Measurements from ENCODE around the gene MDH2.
"Not testable (repeated sequence)": the region's sequence is repeated elsewhere in the genome, so short reads cannot be mapped to it uniquely, and the experiment has no call there.

MDH2 gene

DNA sequence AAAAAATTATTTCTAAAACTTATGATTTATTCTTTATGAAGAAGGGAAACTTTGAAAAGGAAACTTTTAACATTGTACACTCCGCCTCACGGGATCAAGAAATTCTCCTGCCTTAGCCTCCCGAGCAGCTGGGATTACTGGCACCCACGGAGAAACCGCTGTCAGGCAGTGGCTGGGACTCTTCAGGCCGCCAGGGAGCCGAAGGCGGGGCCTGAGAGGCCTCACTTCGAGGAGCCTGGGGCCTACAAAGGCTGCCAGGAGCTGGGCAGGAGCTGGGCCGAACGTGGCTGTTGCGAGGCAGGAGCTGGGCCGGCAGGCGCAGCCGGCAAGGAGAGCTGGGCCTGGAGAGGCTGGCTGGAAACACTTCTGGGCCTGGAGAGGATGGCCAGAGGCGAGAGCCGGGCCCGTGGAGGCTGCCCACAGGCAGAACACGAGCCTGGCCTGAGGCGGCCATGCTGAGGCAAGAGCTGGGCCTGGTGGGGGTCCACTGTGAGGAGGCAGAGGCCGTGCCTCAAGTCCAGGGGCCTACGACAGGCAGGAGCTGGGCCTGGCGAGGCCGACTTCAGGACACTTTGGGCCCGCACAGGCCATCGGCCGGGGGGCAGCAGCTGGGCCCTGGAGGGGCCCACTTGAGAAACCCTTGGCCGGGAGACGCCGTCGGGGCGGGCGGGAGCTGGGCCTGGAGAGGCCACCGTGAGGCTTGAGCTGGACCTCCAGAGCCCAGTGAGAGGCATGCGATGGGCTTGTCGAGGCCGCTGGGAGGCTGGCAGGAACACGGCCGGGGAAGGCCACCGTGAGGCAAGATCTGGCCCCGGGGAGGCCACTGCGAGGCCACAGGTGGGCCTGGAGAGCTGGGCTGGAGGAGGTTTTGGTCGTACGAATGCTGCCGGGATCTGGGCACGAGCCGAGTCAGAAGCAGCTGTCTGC lies 23.7 kb downstream of the MDH2 start:
- DNase-seq (ENCODE audit: low read depth): peak; percentile 82

DNA sequence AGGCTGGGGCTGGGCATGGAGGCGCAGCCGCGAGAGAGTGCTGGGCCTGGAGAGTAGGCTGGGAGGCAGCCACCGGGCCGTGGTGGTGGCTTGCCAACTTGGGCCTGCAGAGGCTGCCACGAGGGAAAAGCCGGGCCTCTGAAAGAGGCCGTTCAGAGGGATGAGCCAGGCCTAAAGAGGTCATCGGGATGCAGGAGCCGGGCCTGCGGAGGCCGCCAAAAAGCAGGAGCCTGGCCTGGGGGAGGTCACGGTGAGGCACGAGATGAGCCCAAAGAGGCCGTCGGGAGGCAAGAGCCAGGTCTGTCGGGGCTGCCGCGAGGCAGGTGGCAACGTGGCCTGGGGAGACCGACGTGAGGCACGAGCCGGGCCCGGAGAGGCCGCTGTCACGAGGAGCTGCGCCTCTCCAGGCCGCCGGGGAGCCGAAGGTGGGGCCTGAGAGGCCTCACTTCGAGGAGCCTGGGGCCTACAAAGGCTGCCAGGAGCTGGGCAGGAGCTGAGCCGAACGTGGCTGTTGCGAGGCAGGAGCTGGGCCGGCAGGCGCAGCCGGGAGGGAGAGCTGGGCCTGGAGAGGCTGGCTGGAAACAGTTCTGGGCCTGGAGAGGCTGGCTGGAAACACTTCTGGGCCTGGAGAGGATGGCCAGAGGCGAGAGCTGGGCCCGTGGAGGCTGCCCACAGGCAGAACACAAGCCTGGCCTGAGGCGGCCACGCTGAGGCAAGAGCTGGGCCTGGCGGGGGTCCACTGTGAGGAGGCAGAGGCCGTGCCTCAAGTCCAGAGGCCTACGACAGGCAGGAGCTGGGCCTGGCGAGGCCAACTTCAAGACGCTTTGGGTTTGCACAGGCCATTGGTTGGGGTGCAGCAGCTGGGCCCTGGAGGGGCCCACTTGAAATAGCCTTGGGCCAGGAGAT lies 24.6 kb downstream of the MDH2 start:
- DNase-seq (ENCODE audit: low read depth): no peak

DNA sequence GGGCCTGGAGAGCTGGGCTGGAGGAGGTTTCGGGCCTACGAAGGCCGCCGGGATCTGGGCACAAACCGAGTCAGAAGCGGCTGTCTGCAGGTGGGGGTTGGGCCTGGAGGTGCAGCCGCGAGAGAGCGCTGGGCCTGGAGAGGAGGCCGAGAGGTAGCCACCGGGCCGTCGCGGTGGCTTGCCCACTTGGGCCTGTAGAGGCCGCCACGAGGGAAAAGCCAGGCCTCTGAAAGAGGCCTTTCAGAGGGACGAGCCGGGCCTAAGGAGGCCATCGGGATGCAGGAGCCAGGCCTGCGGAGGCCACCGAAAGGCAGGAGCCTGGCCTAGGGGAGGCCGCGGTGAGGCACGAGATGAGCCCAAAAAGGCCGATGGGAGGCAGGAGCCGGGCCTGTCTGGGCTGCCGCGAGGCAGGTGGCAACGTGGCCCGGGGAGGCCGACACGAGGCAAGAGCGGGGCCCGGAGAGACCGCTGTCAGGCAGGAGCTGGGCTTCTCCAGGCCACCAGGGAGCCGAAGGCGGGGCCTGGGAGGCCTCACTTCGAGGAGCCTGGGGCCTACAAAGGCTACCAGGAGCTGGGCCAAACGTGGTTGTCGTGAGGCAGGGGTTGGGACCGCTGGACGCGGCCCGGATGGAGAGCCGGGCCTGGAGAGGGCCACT lies 25.6 kb downstream of the MDH2 start:
- DNase-seq (ENCODE audit: low read depth): no peak

DNA sequence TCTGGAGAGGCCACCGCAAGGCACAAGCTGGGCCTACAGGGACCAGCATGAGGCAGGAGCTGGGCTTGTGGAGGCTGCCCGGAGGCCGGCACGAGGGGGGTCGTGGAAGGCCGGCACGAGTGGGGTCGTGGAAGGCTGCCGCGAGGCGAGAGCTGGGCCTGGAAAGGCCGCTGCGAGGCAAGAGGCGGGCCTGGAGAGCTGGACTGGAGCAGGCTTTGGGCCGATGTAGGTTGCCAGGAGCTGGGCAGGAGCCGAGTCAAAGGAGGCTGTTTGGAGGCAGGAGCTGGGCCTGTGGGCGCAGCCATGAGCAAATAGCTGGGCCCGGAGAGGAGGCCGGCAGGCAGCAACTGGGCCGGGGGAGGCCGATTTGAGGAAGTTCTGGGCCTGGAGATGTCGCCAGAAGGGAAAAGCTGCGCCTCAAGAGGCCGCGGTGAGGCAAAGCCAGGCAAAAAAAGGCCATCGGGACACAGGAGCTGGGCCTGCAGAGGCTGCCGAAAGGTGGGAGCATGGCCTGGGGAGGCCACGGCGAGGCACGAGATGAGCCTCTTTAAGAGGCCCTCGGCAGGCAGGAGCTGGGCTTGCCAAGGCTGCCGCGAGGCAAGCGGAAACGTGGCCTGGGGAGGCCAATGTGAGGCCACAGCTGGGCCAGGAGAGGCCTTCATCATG lies 26.5 kb downstream of the MDH2 start:
- DNase-seq (ENCODE audit: low read depth): no peak

DNA sequence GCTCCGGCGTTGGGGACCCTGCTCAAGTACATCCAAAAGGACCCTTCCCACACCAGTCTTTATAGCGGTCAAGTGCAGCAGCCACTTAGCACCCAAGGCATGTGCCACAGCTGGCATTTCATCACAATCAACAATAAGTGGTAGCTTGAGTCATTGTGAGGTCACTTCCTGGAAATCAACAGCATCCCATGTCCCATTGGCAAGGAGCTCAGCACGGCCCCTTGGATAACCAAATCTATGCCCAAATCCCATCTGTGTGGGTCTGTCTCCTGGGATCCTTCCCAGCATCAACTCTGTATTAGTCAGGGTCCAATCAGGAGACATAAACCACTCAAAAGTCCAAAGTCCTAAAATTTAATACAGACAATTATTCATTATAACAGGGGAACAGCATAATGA lies 27.1 kb downstream of the MDH2 start:
- no peak for DNase-seq (ENCODE audit: low read depth)

DNA sequence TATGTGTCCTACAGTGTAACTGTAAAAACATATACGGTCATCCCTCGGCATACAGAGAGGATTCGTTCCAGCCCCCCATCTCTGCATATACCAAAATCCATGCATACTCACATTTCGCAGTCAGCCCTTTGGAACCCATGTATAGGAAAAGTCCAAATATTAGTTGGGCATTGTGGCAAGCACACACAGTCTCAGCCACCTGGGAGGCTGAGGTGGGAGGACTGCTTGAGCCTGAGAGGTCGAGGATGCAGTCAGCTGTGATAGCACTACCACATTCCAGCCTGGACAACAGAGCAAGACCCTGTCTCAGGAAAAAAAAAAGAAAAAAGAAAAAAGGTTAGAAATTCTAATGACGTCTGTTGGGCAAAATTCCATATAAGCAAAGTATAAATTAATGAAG lies 29.1 kb downstream of the MDH2 start:
- DNase-seq (ENCODE audit: low read depth): no peak

DNA sequence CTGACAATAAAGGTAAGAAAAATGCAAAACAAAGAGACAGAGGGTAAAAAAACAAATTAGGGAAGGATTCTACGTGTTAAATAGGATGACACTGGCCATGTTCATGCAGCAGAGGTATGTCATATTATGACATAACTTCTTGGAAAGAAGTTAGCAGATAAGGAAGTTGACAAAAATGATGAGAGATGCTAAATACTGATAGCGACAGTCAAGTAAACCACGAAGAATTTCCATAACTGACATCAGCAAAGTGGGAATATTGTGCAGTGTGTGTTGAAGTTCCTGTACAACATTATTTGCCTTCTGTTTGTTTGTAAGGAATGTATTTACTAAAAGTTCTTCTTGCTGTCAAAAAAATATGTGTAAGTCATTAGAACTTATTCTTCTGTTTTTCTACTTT lies 29.5 kb downstream of the MDH2 start:
- peak; percentile 60 for DNase-seq (ENCODE audit: low read depth)

DNA sequence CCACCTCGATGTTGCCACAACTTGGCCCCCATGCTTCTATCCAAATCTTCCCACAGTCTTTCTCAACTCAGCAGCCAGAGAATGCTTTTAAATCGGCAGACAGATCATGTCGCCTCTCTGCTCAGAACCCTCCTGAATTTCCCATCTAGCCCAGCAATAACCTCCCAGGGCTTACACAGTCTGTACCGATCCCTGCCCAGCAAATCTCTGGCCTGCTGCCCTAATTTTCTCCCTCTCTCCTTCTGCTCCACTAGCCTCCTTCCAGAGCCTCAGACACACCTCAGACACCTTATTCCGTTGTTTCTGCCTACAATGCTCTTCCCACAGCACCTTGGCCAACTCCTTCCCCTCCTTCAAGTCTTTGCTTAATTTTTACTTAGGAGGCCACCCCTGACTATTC lies 32.3 kb downstream of the MDH2 start:
- peak; percentile 36 for DNase-seq (ENCODE audit: low read depth)

DNA sequence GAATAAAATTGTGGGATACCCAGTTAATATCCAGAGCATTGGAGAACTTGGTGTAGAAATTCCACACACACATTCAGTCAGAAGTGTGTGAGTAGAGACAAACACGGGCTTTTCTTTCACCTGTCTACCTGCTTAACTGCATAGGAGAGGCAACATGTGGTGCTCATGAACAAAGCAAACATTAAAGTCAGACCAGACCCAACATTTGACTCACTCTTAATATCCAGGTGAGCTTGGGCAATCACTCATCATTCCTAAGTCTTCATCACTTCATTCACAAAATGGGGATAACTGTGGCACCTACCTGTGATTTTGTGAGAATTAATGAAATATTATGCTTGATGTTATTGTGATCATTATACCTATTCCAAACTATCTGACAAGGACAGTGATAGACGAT lies 36.2 kb downstream of the MDH2 start:
- not testable (repeated sequence) for DNase-seq (ENCODE audit: low read depth)

DNA sequence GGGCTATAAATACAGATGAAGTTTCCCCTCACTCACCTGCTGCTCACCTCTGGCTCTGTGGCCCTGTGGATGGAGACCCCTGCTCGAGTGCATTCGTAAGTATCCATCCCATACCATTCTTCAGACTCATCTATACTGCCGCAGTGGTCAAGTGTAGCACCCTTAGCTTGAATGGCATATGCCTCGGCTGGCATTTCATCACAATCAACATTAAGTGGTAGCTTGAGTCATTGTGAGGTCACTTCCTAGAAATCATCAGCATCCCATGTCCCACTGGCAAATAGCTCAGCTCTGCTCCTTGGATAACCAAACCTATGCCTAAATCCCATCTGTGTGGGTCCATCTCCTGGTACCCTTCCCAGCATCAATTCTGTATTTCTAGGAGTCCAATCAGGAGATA lies 38.2 kb downstream of the MDH2 start:
- DNase-seq (ENCODE audit: low read depth): peak; percentile 45

DNA sequence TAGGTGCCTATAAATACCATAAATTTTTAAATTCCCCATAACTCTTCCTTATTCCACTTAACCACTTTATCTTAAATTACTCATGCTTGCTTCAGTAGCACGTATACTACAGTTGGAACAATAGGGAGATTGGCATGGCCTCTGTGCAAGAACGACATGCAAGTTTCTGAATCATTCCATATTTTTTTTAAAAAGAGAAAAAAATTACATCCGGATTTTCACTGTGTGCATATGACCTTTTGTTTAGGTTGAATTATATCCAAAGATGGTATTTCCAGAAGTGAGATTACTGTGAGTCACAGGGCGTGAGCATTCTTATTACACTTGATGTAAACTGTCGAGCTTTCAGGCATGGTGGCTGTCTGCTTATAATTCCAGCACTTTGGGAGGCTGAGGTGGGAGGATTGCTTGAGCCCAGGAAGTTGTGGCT lies 39.5 kb downstream of the MDH2 start:
- DNase-seq (ENCODE audit: low read depth): peak; percentile 95

DNA sequence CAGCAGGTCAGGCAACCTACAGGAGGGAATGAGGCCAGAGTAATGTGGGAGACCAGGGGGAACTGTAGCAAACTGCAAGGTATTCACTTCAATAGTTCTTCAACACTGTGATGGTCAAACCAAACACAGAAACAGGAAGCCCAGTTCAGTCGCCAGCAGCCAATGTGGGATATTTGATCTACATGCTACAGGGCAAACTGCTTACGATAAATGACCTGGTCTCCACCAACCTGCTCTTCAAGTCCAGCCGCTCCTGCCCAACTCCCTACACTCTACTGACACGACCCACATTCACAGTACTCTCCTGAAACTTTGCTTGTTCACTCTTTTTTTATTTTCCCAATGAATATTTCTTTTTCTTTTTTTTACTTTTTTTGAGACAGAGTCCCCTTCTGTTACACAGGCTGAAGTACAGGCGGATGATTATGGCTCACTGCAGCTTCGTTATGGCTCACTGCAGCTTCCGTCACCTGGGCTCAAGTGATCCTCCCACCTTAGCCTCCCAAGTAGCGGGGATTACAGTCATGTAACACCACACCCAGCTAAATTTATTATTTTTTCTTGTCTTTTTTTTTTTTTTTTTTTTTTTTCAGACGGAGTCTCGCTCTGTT lies 42.1 kb downstream of the MDH2 start:
- no peak for DNase-seq (ENCODE audit: low read depth)

DNA sequence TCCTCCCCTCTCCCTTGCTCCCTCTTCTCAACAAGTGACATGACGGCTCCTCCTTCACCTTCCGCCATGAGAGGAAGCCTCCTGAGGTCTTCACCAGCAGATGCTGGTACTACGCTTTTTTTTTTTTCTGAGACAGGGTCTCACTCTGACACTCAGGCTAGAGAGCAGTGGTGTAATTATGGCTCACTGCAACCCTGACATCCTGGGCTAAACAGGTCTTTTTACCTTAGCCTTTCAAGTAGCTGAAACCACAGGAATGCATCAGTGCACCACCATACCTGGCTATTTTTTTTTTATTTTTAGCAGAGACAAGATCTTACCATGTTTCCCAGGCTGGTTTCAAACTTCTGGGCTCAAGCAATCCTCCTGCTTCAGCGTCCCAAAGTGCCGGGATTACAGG lies 43.6 kb downstream of the MDH2 start:
- no peak for DNase-seq (ENCODE audit: low read depth)

DNA sequence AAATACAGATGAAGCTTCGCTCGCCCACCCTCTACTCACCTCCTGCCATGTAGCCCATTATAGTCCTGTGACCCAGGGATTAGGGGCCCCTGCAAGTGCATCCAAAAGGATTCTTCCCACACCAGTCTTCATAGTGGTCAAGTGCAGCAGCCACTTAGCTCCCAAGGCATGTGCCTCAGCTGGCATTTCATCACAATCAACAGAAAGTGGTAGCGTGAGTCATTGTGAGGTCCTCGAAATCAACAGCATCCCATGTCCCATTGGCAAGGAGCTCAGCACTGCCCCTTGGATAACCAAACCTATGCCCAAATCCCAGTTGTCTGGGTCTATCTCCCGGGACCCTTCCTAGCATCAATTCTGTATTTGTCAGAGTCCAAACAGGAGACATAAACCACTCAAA lies 45.6 kb downstream of the MDH2 start:
- DNase-seq (ENCODE audit: low read depth): peak; percentile 40

DNA sequence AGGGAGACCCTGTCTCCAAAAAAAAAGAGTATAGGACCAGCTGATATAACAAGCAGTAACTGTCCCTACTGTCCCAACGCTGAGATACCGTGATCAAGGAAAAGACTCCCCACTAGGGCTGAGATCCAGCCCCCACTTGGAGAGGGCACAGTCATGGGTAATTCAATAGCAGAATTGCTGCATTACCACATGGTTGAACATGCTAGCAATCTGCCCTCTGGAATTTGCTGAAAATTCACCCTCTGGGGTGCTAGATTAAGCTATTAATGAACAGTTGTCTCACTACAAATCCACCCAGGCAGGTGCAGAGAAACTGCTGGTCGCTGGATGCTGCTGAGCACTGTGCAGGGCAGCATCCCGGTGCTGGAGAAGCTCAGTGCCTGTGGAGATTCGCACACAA lies 46.4 kb downstream of the MDH2 start:
- DNase-seq (ENCODE audit: low read depth): not testable (repeated sequence)

DNA sequence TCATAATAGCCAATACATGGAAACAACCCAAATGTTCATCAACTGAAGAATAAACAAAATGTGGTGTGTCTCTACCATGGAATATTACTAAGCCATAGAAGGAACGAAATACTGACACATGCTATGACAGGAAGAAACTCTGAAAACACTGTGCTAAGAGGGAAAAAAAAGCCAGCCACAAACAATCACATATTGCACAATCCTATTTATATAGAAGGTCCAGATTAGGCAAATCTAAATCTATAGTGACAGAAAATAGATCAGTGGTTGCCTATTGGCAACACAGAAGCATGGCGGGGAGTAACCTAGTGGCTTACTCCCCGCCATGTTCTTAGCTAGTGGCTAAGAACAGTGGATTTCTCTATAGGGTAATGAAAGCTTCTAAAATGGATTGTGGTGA lies 48.0 kb downstream of the MDH2 start:
- no peak for DNase-seq (ENCODE audit: low read depth)

DNA sequence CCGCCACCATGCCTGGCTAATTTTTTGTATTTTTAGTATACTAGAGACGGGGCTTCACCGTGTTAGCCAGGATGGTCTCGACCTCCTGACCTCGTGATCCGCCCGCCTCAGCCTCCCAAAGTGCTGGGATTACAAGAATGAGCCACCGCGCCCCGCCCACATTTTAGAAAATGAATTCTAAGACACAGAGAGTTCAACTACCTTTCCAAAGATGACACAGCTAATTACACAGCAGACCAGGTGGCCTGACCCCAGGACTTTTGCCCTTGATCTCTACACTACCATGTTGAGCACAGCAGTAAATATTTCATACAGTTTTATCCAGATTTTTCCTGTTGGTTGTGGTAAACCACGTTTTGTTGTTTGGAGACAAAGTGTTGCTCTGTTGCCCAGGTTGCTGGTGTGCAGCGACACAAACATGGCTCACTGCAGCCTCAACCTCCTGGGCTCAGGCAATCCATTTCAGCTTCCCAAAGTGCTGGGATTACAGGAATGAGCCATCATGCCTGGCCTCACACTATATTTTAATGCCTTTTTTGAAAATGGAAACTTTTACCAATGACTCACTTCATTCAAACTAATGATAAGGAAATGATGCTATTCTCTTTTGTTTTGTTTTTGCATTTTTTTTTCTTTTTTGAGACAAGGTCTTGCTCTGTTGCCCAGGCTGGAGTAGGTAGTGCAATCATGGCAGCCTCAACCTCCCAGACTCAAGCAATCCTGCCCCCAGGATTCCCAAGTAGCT lies 54.0 kb downstream of the MDH2 start:
- DNase-seq (ENCODE audit: low read depth): peak; percentile 47

DNA sequence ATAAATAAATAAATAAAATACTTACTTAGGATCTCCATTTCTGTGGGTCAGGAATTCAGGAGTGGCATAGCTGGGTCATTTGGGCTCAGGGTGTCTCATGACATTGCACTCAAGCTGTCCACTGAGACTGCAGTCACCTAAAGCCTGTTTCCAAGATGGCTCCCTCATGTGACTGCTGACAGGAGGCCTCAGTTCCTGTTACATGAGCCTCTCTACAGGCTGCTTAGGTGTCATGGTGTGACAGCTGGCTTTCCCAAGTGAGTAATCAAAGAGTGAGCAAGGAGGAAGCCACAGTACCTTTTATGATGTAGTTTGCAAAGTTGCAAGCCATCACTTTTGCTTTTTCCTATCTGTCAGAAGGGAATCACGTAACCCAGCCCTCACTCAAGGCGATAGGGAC lies 55.9 kb downstream of the MDH2 start:
- DNase-seq (ENCODE audit: low read depth): not testable (repeated sequence)

DNA sequence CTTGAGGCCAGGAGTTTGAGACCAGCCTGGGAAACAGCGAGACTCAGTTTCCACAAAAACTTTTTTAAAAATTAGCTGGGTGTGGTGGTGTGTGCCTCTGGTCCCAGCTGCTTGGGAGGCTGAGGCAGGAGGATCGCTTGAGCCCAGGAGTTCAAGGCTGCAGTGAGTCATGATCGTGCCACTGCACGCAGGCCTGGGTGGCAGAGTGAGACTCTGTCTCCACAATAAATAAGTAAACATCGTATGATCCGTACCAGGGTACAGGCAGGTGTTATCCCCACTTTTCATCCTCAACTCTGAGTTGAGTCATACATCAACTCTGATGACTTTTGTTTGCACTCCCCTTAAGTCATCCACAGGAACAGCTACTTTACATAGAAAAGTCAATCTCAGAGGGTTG lies 58.2 kb downstream of the MDH2 start:
- not testable (repeated sequence) for DNase-seq (ENCODE audit: low read depth)

DNA sequence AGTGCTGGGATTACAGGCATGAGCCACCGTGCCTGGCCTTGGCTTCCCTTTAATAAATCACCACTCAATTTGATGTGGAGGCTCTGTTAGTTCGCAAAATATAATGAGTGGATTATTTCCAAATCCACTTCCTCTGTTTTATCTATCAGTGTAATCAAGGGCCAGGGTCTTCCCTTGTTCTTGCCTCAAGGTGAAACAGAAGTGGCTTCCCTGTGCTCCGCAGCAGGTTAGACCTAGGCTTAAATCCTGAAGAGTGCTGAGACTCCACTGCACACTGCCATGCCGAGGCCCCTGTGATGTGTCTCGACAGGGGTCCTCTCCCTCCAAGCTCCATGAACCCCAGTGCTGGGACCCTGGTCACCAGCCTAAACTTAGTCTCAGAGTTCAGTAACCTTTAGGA lies 59.0 kb downstream of the MDH2 start:
- DNase-seq (ENCODE audit: low read depth): no peak
